ENCODE data around the gene OR12D3. TPM values are rescaled to one million over a fixed set of nuclear protein-coding genes. Genes with fewer than 3 reads are reported as not detected.

OR12D3 gene
- total RNA-seq, 1 experiment from 2014 or later = not detected

DNA sequence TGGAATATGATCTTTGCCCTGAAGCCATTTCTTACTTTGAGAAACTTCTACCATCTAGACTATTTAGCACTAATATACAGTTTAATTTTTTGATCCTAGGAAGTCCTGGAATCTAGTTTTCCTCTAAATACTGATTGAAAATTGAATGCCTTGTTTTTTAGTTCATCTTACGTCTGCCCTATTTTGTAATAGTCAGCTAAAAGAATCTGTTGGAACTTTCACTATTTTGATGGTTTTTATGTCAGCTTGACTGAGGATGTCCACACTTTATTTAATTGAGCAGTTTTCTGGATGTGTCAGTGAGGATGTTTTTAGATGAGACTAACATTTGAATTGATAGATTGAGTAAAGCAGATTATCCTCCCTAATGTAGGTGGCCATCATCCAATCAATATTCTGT lies 28.7 kb upstream of the OR12D3 start:
- RAD21 ChIA-PET (ENCODE audit: low non-redundant PET in 1 of 2, low total read pairs in 2 of 2, uncharacterized antibody in 2 of 2, unreplicated experiment in 2 of 2) = no interaction called here
- no peak for ATAC-seq
- Histone ChIP-seq H3K79me2 (ENCODE audit: insufficient read depth, low read length) (no peaks in the 10 kb centered on the region), H3K27me3 (ENCODE audit: insufficient read depth, low read length) (no peaks in the 10 kb centered on the region), H2AFZ (ENCODE audit: low read depth, low read length, poor library complexity, severe bottlenecking) (no peak overlapping the region), H3K27ac (ENCODE audit: low read depth, low read length) (no peak overlapping the region), H4K20me1 (ENCODE audit: insufficient read depth) (no peaks in the 10 kb centered on the region), H3K36me3 (ENCODE audit: control insufficient read depth in 1 of 2, insufficient read depth in 2 of 2, low read length in 2 of 2) (no peaks in the 10 kb centered on the region), H3K4me3 (replicated peaks in 1 of 2; ENCODE audit: low read depth in 1 of 2, low read length in 2 of 2) (no peak overlapping the region), H3K9ac (ENCODE audit: low read length) (no peak overlapping the region), H3K4me1 (ENCODE audit: control insufficient read depth in 1 of 2, insufficient read depth in 2 of 2, low read length in 2 of 2) (no peaks in the 10 kb centered on the region), H3K9me2 (ENCODE audit: insufficient read depth) (no peaks in the 10 kb centered on the region), H3K4me2 (ENCODE audit: low read length) (no peak overlapping the region), H3K9me3 (ENCODE audit: control insufficient read depth in 1 of 2, insufficient read depth in 1 of 2, low read depth in 1 of 2, low read length in 2 of 2) (no peaks in the 10 kb centered on the region)
- CTCF ChIA-PET = no interaction called here
- no peak for DNase-seq (ENCODE audit: low read depth, low spot score)
- TF ChIP-seq POLR2A (IDR thresholded peaks at IDR 0.05; ENCODE audit: borderline replicate concordance, extremely low read depth, insufficient read depth, insufficient read length) = no peak
- no peak for TF ChIP-seq POLR2AphosphoS5 (IDR thresholded peaks at IDR 0.05; ENCODE audit: low read depth, low read length)
- TF ChIP-seq, protein P1, sequence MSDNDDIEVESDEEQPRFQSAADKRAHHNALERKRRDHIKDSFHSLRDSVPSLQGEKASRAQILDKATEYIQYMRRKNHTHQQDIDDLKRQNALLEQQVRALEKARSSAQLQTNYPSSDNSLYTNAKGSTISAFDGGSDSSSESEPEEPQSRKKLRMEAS (IDR thresholded peaks at IDR 0.05) = no peak
- TF ChIP-seq JUND (IDR thresholded peaks at IDR 0.05) = no peak
- no TSS peak for BruUV-seq (replicated peaks)
- intact Hi-C loops (cut with micrococcal nuclease) = no loop called here
- POLR2A ChIA-PET = no interaction called here

DNA sequence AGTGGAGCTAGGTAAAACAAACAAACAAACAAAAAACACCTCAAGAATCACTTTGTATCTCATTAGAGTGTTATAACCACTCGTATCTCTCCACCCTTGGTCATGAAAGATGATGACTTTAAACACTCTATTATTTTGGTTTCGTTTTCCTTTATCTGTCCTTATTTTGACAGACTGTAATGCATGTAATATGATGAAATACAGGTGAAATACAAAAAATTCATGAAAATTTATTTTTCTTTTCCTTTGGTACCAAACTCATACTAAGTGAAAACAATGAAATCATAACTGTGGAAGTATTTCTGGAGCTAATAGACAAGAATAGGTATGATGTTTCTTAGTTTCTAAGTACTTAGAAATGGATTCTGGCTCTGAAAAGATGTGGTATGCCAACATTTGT lies 24.4 kb upstream of the OR12D3 start:
- CTCF ChIA-PET = interaction anchor here (1.0 kb wide), 1 partner anchor 254 kb away, joined by 3 read pairs; no protein-coding TSS in a partner anchor
- no peak for DNase-seq (ENCODE audit: low read depth, low spot score)
- Histone ChIP-seq H4K20me1 (ENCODE audit: insufficient read depth) (no peaks in the 10 kb centered on the region), H3K27ac (ENCODE audit: low read depth, low read length) (no peak overlapping the region), H3K4me3 (replicated peaks in 1 of 2; ENCODE audit: low read depth in 1 of 2, low read length in 2 of 2) (no peak overlapping the region), H3K4me2 (ENCODE audit: low read length) (no peak overlapping the region), H3K27me3 (ENCODE audit: insufficient read depth, low read length) (no peaks in the 10 kb centered on the region), H3K4me1 (ENCODE audit: control insufficient read depth in 1 of 2, insufficient read depth in 2 of 2, low read length in 2 of 2) (no peaks in the 10 kb centered on the region), H3K36me3 (ENCODE audit: control insufficient read depth in 1 of 2, insufficient read depth in 2 of 2, low read length in 2 of 2) (no peaks in the 10 kb centered on the region), H3K9me2 (ENCODE audit: insufficient read depth) (no peaks in the 10 kb centered on the region), H2AFZ (ENCODE audit: low read depth, low read length, poor library complexity, severe bottlenecking) (no peak overlapping the region), H3K9me3 (ENCODE audit: control insufficient read depth in 1 of 2, insufficient read depth in 1 of 2, low read depth in 1 of 2, low read length in 2 of 2) (no peaks in the 10 kb centered on the region), H3K9ac (ENCODE audit: low read length) (no peak overlapping the region), H3K79me2 (ENCODE audit: insufficient read depth, low read length) (no peaks in the 10 kb centered on the region)
- no TSS peak for BruUV-seq (replicated peaks)
- no peak for ATAC-seq
- RAD21 ChIA-PET (ENCODE audit: low non-redundant PET in 1 of 2, low total read pairs in 2 of 2, uncharacterized antibody in 2 of 2, unreplicated experiment in 2 of 2) = no interaction called here
- POLR2A ChIA-PET = no interaction called here
- intact Hi-C loops (cut with micrococcal nuclease) = no loop called here
- TF ChIP-seq JUND (IDR thresholded peaks at IDR 0.05) = no peak
- no peak for TF ChIP-seq SRF (IDR thresholded peaks at IDR 0.05; ENCODE audit: low read depth)
- no peak for TF ChIP-seq POLR2A (IDR thresholded peaks at IDR 0.05; ENCODE audit: borderline replicate concordance, extremely low read depth, insufficient read depth, insufficient read length)
- no peak for TF ChIP-seq RAD21 (IDR thresholded peaks at IDR 0.05; ENCODE audit: low read depth)
- TF ChIP-seq TCF7L2 (IDR thresholded peaks at IDR 0.05; ENCODE audit: borderline replicate concordance, extremely low read depth, insufficient read depth, insufficient read length) = no peak
- TF ChIP-seq EGR1 (IDR thresholded peaks at IDR 0.05; ENCODE audit: low read depth) = no peak
- no peak for TF ChIP-seq YY1 (IDR thresholded peaks at IDR 0.05; ENCODE audit: extremely low read depth, insufficient replicate concordance, low read depth, low read length)
- no peak for TF ChIP-seq EZH2phosphoT487 (IDR thresholded peaks at IDR 0.05; ENCODE audit: borderline replicate concordance)
- TF ChIP-seq, protein P2, sequence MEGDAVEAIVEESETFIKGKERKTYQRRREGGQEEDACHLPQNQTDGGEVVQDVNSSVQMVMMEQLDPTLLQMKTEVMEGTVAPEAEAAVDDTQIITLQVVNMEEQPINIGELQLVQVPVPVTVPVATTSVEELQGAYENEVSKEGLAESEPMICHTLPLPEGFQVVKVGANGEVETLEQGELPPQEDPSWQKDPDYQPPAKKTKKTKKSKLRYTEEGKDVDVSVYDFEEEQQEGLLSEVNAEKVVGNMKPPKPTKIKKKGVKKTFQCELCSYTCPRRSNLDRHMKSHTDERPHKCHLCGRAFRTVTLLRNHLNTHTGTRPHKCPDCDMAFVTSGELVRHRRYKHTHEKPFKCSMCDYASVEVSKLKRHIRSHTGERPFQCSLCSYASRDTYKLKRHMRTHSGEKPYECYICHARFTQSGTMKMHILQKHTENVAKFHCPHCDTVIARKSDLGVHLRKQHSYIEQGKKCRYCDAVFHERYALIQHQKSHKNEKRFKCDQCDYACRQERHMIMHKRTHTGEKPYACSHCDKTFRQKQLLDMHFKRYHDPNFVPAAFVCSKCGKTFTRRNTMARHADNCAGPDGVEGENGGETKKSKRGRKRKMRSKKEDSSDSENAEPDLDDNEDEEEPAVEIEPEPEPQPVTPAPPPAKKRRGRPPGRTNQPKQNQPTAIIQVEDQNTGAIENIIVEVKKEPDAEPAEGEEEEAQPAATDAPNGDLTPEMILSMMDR (IDR thresholded peaks at IDR 0.05 in 2 of 3, conservative IDR thresholded peaks at IDR 0.05 in 1 of 3; ENCODE audit: borderline replicate concordance in 1 of 3, insufficient read depth in 1 of 3, low read depth in 2 of 3, low read length in 2 of 3) = no peak
- no peak for TF ChIP-seq SIN3A (IDR thresholded peaks at IDR 0.05; ENCODE audit: low read depth)
- TF ChIP-seq CEBPB (IDR thresholded peaks at IDR 0.05; ENCODE audit: low read depth) = no peak
- TF ChIP-seq, protein P3, sequence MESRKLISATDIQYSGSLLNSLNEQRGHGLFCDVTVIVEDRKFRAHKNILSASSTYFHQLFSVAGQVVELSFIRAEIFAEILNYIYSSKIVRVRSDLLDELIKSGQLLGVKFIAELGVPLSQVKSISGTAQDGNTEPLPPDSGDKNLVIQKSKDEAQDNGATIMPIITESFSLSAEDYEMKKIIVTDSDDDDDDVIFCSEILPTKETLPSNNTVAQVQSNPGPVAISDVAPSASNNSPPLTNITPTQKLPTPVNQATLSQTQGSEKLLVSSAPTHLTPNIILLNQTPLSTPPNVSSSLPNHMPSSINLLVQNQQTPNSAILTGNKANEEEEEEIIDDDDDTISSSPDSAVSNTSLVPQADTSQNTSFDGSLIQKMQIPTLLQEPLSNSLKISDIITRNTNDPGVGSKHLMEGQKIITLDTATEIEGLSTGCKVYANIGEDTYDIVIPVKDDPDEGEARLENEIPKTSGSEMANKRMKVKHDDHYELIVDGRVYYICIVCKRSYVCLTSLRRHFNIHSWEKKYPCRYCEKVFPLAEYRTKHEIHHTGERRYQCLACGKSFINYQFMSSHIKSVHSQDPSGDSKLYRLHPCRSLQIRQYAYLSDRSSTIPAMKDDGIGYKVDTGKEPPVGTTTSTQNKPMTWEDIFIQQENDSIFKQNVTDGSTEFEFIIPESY (IDR thresholded peaks at IDR 0.05; ENCODE audit: extremely low read depth, insufficient replicate concordance, low read length) = no peak

Measured in HCT116 (cell line).